Activated T-helper 17 cell treated with anti-CD3 and anti-CD28 coated beads, Interleukin-2, amount 50 U/mL, for 72 hours (primary cell): ENCODE measurements around the gene USF2. TPM values are rescaled to one million over a fixed set of nuclear protein-coding genes. Genes with fewer than 3 reads are reported as not detected.
"Not testable (repeated sequence)": the region's sequence is repeated elsewhere in the genome, so short reads cannot be mapped to it uniquely, and the experiment has no call there.

ENCODE experiments used
- ATAC-seq: fragments of 150-1000 bp; cut with Tn5 transposase; replicated peaks from 2 replicates; pipeline ENCODE4 v1.10.0; 2021; ENCODE audit warnings: mild to moderate bottlenecking, moderate library complexity
- H3K27ac Mint-ChIP-seq: one replicate; pipeline ENCODE4 v1.8.0; 2022; ENCODE audit warnings: mixed read lengths
- H3K27me3 Mint-ChIP-seq: one replicate; pipeline ENCODE4 v1.8.0; 2022; ENCODE audit warnings: mixed read lengths
- H3K36me3 Mint-ChIP-seq: one replicate; pipeline ENCODE4 v1.8.0; 2022; ENCODE audit warnings: low read depth, mild to moderate bottlenecking, mixed read lengths
- H3K4me1 Mint-ChIP-seq: one replicate; pipeline ENCODE4 v1.8.0; 2022; ENCODE audit warnings: mixed read lengths
- H3K4me3 Mint-ChIP-seq: one replicate; pipeline ENCODE4 v1.8.0; 2022; ENCODE audit warnings: mild to moderate bottlenecking, mixed read lengths
- H3K9me3 Mint-ChIP-seq: one replicate; pipeline ENCODE4 v1.8.0; 2022; ENCODE audit warnings: mixed read lengths
- total RNA-seq, 2 donors: library from RNA; stranded (reverse); gene quantifications; one replicate each; pipeline ENCODE4 v1.2.3, GENCODE V29; 2022

The USF2 gene
- total RNA-seq, 2 donors from 2014 or later = 109 to 121 TPM

DNA sequence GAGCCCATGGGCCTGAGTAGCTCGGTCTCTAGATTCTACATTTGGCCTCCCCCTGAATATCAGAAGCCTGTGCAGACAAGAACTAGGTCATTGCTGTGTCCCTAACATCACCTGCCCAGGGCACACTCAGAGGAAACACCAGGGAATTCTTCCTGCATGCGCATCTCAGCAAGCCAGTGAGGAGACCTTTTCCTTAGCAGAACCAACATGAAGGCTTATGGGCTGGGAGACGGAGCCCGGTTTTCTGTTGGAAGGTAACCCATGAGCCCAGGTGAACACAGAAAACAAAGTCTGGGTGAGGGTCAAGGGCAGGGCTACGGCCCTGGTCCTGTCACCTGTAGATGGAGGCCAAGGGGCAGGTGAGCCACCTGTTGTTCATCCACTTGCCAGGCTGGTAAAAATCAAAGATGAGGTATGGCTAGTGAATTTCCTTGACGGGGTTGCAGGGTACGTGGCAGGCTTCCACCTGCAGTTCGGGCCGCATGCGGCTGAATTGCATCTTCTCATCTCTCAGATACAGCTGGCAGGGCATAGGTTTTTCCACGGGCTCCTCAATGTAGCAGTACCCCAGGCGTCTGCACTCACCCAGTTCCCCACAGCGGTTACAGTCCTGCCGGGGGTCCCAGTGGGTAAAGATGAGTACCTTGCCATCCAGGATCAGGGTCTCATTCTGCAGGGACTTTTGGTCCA, 36.7 kb upstream of the USF2 start:
- Mint-ChIP-seq H3K27ac (no peak overlapping the region), H3K9me3 (no peaks in the 10 kb centered on the region), H3K4me3 (no peak overlapping the region), H3K27me3 (no peaks in the 10 kb centered on the region), H3K4me1 (peaks cover 15% of the 10 kb centered on the region), H3K36me3 (no peaks in the 10 kb centered on the region)
- no peak for ATAC-seq

DNA sequence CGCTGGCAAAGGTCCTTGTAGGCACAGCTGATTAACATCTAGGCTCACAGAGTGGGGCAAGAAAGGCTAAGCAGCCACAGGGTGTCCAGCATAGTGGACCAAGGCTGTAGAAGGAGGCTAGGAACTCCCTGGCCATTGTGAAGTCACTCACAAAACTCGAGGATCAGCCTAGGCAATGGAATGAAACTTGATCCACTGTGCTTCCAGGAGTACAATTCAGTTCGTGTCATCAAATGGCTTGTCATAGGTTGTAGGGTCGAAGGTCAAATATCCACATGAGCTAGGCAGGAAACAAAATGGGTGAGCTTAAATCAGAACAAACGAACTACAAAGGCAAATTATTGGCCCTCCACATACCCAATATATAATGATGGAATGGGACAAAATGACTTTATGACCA, 35.9 kb upstream of the USF2 start:
- H3K9me3 Mint-ChIP-seq = no peaks in the 10 kb centered on the region
- ATAC-seq = no peak
- peaks cover 15% of the 10 kb centered on the region for H3K4me1 Mint-ChIP-seq
- no peaks in the 10 kb centered on the region for H3K27me3 Mint-ChIP-seq
- no peak overlapping the region for H3K27ac Mint-ChIP-seq
- H3K36me3 Mint-ChIP-seq = no peaks in the 10 kb centered on the region
- H3K4me3 Mint-ChIP-seq = no peak overlapping the region

DNA sequence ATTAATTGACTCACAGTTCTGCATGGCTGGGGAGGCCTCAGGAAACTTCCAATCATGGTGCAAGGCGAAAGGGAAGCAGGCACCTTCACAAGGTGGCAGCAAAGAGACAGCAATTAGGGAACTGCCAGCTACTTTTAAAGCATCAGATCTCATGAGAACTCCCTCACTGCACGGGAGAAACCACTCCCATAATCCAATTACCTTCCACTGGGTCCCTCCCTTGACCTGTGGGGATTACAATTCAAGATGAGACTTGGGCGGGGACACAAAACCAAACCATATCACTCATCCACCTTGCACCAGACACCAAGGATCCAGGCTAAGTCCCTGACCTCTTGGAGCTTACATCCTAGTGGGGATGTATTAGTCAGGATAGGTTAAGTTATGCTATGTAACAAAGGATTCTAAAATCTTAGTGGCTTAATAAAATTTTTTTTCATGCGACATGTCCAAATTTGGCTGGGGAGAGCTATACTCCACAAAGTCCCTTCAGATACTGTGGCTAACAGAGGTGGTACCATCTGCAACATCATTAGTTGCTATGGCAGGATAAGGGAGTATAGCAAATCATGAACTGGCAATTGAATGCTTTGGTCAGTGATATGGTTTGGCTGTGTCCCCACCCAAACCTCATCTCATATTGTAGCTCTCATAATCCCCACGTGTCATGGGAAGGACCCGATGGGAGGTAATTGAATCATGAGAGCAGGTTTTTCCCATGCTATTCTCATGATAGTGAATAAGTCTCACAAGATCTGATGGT, 31.9 kb upstream of the USF2 start:
- H3K9me3 Mint-ChIP-seq = peaks cover 5% of the 10 kb centered on the region
- no peak overlapping the region for H3K27ac Mint-ChIP-seq
- ATAC-seq = peak; percentile 27
- H3K36me3 Mint-ChIP-seq = no peaks in the 10 kb centered on the region
- no peaks in the 10 kb centered on the region for H3K27me3 Mint-ChIP-seq
- H3K4me3 Mint-ChIP-seq = no peak overlapping the region
- H3K4me1 Mint-ChIP-seq = peaks cover 29% of the 10 kb centered on the region

DNA sequence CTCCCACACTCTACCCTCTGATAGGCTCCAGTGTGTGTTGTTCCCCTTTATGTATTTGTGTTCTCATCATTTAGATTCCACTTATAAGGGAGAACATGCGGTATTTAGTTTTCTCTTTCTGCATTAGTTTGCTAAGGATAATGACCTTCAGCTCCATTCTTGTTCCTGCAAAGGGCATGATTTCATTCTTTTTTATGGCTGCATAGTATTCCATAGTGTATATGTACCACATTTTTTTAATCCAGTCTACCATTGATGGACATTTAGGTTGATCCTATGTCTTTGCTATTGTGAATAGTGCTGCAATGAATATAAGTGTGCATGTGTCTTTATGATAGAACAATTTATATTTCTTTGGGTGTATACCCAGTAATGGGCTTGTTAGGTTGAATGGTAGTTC, 29.2 kb upstream of the USF2 start:
- Mint-ChIP-seq H3K4me3 (peak overlapping the region; percentile 69), H3K27ac (peak overlapping the region; percentile 79), H3K4me1 (peaks cover 29% of the 10 kb centered on the region)
- H3K27me3 Mint-ChIP-seq, ATAC-seq, H3K36me3 Mint-ChIP-seq, H3K9me3 Mint-ChIP-seq: not testable (repeated sequence)

DNA sequence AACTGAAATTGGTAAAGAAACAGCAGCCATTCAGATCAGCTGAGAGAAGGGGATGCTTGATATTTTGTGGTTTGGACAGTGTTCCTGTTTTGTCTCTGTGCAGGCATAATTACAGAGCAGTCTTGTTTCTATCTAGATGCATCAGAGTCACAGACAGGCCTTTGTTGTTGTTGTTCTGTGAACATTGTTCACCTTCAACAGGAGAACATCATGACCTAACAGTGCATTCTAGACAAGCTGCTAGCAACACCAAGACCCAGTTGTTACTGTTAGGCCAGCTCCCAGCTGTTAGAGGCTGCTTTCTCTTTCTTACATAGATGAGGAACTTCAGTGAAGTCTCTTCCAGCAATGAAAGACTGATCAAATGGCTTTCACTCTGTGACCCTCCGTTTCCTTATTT, 28.4 kb upstream of the USF2 start:
- H3K4me1 Mint-ChIP-seq = peaks cover 24% of the 10 kb centered on the region
- H3K9me3 Mint-ChIP-seq = peaks cover 5% of the 10 kb centered on the region
- ATAC-seq = peak; percentile 89
- no peaks in the 10 kb centered on the region for H3K27me3 Mint-ChIP-seq
- H3K27ac Mint-ChIP-seq = peak overlapping the region; percentile 79
- no peaks in the 10 kb centered on the region for H3K36me3 Mint-ChIP-seq
- H3K4me3 Mint-ChIP-seq = peak overlapping the region; percentile 69

DNA sequence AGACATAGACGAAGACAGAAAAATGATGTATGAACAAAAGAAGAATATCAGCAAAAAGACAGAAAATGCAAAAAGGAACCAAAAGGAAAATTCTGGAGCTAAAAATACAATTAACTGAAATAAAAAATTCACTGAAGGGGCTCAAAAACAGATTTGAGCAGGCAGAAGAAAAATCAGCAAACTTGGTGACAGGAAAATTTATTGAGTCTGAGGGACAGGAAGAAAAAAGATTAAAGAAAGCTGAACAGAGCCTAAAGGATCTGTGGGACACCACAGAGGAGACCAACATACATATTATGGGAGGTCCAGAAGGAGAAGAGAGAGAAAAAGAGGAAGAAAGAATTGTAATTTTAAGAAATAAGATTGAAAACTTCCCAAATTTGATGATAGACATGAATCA, 27.3 kb upstream of the USF2 start:
- ATAC-seq = no peak
- peak overlapping the region; percentile 69 for H3K4me3 Mint-ChIP-seq
- peaks cover 22% of the 10 kb centered on the region for H3K4me1 Mint-ChIP-seq
- H3K27ac Mint-ChIP-seq = no peak overlapping the region
- peaks cover 5% of the 10 kb centered on the region for H3K9me3 Mint-ChIP-seq
- no peaks in the 10 kb centered on the region for H3K36me3 Mint-ChIP-seq
- no peaks in the 10 kb centered on the region for H3K27me3 Mint-ChIP-seq

DNA sequence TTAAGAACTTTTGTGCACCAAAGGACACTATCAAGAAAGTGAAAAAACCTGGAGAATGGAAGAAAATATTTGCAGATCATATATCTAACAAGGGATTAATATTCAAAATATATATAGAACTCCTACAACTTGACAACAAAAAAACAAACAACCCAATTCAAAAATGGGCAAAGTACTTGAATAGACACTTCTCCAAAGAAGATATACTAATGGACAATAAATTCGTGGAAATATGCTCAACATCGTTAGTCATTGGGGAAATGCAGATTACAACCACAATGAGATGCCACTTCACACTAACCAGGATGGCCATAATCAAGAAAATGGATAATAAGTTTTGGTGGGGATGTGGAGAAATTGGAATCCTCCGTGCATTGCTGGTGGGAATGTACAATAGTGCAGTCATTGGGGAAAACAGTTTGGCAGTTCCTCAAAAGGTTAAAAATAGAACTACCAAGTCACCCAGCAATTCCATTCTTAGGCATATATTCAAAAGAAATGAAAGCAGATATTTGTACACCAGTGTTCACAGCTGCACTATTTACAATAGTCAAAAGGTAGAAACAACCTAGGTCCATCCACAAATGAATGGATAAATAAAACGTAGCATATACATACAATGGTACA, 22.2 kb upstream of the USF2 start:
- Mint-ChIP-seq H3K4me1 (peaks cover 25% of the 10 kb centered on the region), H3K36me3 (peaks cover 28% of the 10 kb centered on the region), H3K9me3 (no peaks in the 10 kb centered on the region), H3K27ac (peak overlapping the region; percentile 78), H3K27me3 (no peaks in the 10 kb centered on the region), H3K4me3 (peak overlapping the region; percentile 90)
- ATAC-seq = no peak

DNA sequence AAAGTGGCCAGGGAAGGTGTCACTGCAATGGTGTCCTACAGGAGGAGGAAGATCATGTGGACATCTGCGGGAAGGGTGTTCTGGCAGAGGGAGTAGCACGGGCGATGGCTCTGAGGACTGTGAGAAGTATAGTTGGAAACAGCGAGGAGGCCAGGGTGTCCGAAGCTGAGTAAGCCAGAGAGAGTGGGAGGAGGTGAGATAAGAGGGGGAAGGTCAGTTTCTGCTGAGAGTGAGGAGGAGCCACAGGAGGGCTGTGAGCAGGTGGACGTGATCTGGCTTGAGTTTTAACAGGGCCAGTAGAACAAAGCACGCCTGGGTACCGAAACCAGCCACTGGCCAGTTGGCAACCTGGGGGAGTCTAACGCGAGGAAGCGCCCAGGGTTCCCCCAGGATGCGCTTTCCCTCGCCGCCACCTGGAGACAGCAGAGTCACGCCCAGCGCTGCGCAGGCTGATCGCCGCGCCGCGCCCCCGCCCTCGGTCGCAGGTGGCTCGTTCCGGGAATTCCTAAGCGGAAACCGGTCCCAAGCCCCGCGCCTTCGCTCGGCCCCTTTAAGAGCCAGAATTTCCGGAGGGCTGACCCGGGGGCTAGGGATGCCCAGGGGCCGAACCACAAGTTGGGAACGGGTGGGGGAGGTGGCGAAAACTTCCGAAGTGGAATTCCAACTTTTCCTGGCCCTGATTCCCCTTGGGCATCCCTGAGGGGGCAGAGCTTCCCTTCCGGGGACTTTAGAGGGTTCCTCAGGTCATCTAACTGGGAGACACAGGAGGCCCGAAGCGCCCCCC, 21.0 kb upstream of the USF2 start:
- ATAC-seq = peak; percentile 73
- H3K4me1 Mint-ChIP-seq = peaks cover 25% of the 10 kb centered on the region
- H3K9me3 Mint-ChIP-seq = no peaks in the 10 kb centered on the region
- no peaks in the 10 kb centered on the region for H3K27me3 Mint-ChIP-seq
- peak overlapping the region; percentile 78 for H3K27ac Mint-ChIP-seq
- peak overlapping the region; percentile 90 for H3K4me3 Mint-ChIP-seq
- peaks cover 38% of the 10 kb centered on the region for H3K36me3 Mint-ChIP-seq

DNA sequence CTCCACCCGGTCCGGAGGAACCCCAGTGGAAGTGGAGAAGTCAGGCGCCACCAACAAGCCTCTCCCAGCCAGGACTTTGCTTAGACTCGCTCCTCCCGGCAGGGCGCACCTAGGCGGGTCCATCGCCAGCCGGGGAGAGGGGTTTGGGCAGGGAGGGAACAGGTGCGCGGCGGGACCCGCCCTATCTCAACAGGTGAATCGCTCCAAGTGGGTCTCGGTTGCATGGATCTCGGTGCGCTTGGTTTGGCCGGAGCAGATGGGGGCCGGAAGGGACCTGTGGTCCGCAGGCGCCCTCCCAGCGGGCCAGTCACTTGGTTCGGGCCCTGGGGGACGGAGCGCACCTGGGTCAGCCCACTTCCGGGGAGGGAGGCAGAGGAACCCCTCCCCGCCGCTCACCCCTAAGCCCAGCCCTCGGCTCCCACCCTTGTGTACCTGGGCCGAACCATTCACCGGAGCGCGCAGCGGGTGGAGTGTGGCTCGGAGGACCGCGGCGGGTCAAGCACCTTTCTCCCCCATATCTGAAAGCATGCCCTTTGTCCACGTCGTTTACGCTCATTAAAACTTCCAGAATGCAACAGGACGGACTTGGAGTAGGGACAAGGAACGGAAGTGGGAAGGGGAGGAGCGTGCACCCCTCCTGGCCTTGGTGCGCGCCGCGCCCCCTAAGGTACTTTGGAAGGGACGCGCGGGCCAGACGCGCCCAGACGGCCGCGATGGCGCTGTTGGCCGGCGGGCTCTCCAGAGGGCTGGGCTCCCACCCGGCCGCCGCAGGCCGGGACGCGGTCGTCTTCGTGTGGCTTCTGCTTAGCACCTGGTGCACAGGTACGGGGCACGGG, 20.2 kb upstream of the USF2 start, which contains the start of gene LSR:
LSR (plus strand) TSS at position 693 of the 836 bp plus-strand sequence; CDS start at position 714, 21 bp downstream.
- H3K9me3 Mint-ChIP-seq = no peaks in the 10 kb centered on the region
- peak within 1 kb of the TSS; percentile 90 for H3K4me3 Mint-ChIP-seq
- peaks cover 45% of the 10 kb centered on the region for H3K36me3 Mint-ChIP-seq
- H3K27me3 Mint-ChIP-seq = no peaks in the 10 kb centered on the region
- peaks cover 25% of the 10 kb centered on the region for H3K4me1 Mint-ChIP-seq
- ATAC-seq = peak; percentile 87
- H3K27ac Mint-ChIP-seq = peak within 1 kb of the TSS; percentile 78

DNA sequence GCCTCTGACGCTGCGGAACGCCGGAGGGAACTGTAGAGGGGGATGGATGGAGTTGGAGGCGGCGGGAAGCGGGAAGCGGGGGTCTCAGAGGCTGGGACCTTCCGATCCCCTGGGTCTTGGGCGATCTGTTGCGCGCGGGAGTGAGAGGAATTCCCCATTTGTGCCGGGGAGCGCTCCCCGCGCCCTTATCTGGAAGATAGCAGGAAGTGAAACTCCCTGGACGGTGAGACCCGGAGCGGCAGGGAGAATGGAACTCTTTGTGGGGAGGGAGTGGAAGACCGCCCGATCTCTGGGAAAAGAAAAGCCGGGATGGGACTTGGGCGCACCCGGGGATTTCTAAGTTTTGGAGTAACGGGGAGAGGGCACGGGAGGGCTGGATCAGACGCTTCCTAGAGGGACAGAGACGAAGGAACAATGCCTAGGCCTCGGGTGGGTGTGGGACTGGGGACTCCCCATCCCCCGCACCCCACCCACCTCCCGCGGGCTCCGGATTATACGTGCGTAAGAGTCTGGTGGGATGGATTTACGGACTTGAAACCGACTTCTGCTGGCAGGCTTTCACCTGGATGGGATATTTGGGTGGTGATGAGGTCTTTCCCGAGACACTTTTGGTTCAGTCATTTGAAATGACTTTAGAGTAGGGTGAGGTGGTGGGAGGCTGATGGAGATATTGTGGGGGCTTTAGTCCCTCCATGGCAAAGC, 19.5 kb upstream of the USF2 start:
- H3K4me1 Mint-ChIP-seq = peaks cover 25% of the 10 kb centered on the region
- no peak for ATAC-seq
- H3K9me3 Mint-ChIP-seq = no peaks in the 10 kb centered on the region
- peaks cover 47% of the 10 kb centered on the region for H3K36me3 Mint-ChIP-seq
- peak overlapping the region; percentile 90 for H3K4me3 Mint-ChIP-seq
- H3K27ac Mint-ChIP-seq = peak overlapping the region; percentile 78
- H3K27me3 Mint-ChIP-seq = no peaks in the 10 kb centered on the region

DNA sequence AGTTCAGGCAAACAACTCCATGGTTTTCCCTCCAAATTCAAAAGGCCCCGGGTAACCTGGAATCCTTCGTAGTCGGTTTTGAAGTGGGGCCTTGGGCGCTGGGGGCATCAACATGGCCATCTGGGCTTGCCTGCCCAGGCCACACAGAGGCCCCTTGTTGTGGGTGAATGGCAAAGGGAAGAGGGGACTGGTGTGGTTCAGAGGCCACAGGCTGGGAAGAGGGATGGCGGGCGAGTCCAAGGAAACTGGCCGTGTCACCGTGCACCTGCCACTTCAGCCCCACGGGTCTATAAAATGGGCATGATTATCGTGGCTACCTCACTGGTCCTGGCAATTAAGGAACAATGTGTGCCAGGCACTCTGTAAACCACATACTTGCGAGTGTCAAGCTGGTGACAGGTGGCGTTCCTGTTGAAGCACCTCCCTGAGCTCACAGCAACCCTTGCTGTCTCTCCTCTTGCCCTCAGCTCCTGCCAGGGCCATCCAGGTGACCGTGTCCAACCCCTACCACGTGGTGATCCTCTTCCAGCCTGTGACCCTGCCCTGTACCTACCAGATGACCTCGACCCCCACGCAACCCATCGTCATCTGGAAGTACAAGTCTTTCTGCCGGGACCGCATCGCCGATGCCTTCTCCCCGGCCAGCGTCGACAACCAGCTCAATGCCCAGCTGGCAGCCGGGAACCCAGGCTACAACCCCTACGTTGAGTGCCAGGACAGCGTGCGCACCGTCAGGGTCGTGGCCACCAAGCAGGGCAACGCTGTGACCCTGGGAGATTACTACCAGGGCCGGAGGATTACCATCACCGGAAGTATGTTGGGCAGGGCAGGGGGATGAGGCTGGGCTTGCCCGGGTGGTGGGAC, 18.7 kb upstream of the USF2 start:
- H3K9me3 Mint-ChIP-seq = no peaks in the 10 kb centered on the region
- peaks cover 27% of the 10 kb centered on the region for H3K4me1 Mint-ChIP-seq
- H3K27me3 Mint-ChIP-seq = no peaks in the 10 kb centered on the region
- H3K4me3 Mint-ChIP-seq = peak overlapping the region; percentile 90
- peaks cover 55% of the 10 kb centered on the region for H3K36me3 Mint-ChIP-seq
- no peak for ATAC-seq
- peak overlapping the region; percentile 78 for H3K27ac Mint-ChIP-seq

DNA sequence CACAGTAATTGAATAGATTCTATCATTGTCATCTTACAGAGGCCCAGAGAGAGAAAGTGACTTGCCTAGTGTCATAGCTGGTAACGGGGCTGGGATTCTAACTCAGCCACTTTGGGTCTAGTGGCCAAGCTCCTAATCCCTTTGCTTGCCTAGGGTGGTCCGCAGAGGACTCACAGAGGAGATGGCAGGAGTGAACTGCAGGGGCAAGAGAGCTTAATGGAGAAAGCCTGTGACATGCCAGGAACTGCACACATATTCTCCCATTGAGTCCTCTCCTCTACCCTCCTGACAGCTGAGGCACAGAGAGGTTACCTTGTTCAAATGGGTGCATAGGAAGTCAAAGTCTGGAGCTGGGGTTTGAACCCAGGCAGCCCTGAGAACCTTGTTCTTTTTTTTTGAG, 17.3 kb upstream of the USF2 start:
- Mint-ChIP-seq H3K9me3 (no peaks in the 10 kb centered on the region), H3K27me3 (no peaks in the 10 kb centered on the region), H3K36me3 (peaks cover 63% of the 10 kb centered on the region), H3K27ac (no peak overlapping the region), H3K4me1 (peaks cover 32% of the 10 kb centered on the region), H3K4me3 (peak overlapping the region; percentile 52)
- ATAC-seq = no peak
